Urinary bladder (tissue), 4 donors: Measurements from ENCODE around the gene TMEM269. TPM values are rescaled to one million over a fixed set of nuclear protein-coding genes. Genes with fewer than 3 reads are reported as not detected.

ENCODE experiments used
- DNase-seq: peaks from one replicate; pipeline ENCODE4 v3.0.0-alpha.2; 2015; ENCODE audit errors: extremely low spot score
- H3K27ac ChIP-seq: one replicate; pipeline ENCODE4 v1.5.1; 2013; ENCODE audit warnings: low read depth, mild to moderate bottlenecking, moderate library complexity
- H3K36me3 ChIP-seq: one replicate; pipeline ENCODE4 v1.6.1; 2013; ENCODE audit warnings: mild to moderate bottlenecking, moderate library complexity; ENCODE audit not compliant: insufficient read depth
- H3K4me1 ChIP-seq: one replicate; pipeline ENCODE4 v1.6.1; 2013; ENCODE audit warnings: mild to moderate bottlenecking, moderate library complexity; ENCODE audit not compliant: insufficient read depth
- H3K4me3 ChIP-seq: one replicate; pipeline ENCODE4 v1.5.1; 2013; ENCODE audit warnings: low read depth, low read length
- whole genome bisulfite sequencing: extraction: QIAGEN DNeasy Blood & Tissue Kit; methylation state at CpG from one replicate; pipeline ENCODE4 v1.1.7; 2013; 5-methylcytosine and 5-hydroxymethylcytosine counted together
- polyA plus RNA-seq: library from polyadenylated mRNA; stranded (reverse); fragments of 200-250 nt; gene quantifications from one replicate; pipeline ENCODE4 v1.2.3, GENCODE V29; 2013
- total RNA-seq: library from RNA; depleted of rRNA; stranded (reverse); fragments of >200 nt; gene quantifications from one replicate; pipeline ENCODE4 v1.2.3, GENCODE V29; 2014
- donor health status: healthy with polysubstance abuse.
- donor health status: healthy.

TMEM269 gene
- total and polyA plus RNA-seq, 2 donors, result 0.05 TPM; not detected in 1

DNA sequence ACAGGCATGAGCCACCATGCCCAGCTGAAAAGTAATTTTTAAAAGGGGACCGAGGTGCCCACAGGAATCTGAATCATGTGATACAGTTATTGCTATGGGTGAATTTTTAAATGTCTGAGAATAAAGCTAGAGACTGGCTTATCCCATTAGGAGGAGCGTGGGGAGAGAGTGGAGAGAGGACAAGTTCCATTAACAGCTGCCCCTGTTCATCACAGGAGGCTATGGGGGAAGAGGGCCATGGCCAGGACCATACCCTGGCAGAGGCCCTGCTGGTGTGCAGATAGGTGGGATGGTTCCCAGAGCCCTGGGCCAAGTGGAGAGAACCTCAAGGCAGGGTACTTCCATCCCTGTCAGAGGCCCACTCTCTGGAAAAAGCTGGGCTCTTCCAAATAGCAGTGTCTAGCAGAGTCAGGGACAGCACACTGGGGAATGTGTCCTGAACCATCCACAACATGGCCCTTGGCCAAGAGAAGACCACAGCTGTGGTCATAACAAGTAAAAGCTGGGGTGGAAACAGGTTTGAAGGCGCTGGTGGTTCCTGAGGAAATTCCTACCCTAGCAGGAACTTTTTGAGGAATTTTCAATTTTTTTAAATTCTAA, 48.0 kb downstream of the TMEM269 start:
- Histone ChIP-seq H3K4me3 (no peak overlapping the region), H3K4me1 (no peaks in the 10 kb centered on the region), H3K36me3 (no peaks in the 10 kb centered on the region), H3K27ac (no peak overlapping the region)
- DNase-seq, result no peak
- 95% methylated on average over 3 of the region's 3 CpGs for WGBS

DNA sequence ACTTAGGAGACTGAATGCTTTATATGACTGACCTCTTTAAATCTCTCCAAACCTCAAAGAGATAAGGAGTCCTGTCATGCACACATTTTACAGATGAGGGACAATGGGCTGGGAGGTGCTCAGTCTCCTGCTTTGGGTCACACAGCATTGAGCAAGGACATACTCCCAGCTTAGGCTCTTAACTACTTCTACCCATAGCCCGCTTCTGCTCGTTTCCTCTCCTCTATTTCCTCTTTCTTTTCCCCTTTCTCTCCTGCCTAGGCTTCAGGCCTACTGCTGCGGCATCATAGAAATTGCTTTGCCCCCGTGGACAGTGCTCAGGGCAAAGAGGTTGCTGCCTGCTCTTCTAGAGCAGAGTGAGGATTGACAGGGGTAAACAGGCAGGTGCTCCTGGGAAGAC, 49.2 kb downstream of the TMEM269 start:
- no peak overlapping the region for H3K4me3 ChIP-seq
- no peaks in the 10 kb centered on the region for H3K36me3 ChIP-seq
- H3K4me1 ChIP-seq, result no peaks in the 10 kb centered on the region
- no peak for DNase-seq
- WGBS, result 89% methylated on average over 4 of the region's 4 CpGs
- no peak overlapping the region for H3K27ac ChIP-seq

GRCh38 chr1:42834803-42835202, 50.0 kb downstream of the TMEM269 start:
- DNase-seq, result no peak
- Histone ChIP-seq H3K4me1 (no peaks in the 10 kb centered on the region), H3K36me3 (no peaks in the 10 kb centered on the region), H3K27ac (no peak overlapping the region), H3K4me3 (no peak overlapping the region)
- WGBS, result 74% methylated on average over 5 of the region's 5 CpGs

DNA sequence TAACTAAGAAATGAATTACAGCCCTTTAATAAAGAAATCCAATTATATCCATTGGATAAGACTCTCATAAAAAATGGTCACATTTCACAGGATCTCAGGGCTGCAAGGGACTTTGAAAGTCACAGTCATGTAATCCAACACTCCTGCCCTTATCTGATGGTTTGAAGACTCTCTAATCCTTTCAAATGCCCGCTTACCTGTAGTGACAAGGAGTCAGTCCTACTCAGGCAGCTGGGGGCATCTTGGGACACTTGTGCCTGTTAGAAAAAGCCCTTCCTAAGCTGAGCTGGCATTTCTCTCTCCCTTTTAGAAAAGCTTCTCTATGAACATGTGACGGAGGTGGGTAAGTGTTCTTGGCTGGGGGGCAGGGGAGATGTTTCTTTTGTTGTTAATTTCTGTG, 50.6 kb downstream of the TMEM269 start:
- 88% methylated on average over 2 of the region's 2 CpGs for WGBS
- DNase-seq, result no peak
- Histone ChIP-seq H3K4me3 (no peak overlapping the region), H3K36me3 (no peaks in the 10 kb centered on the region), H3K4me1 (no peaks in the 10 kb centered on the region), H3K27ac (no peak overlapping the region)

DNA sequence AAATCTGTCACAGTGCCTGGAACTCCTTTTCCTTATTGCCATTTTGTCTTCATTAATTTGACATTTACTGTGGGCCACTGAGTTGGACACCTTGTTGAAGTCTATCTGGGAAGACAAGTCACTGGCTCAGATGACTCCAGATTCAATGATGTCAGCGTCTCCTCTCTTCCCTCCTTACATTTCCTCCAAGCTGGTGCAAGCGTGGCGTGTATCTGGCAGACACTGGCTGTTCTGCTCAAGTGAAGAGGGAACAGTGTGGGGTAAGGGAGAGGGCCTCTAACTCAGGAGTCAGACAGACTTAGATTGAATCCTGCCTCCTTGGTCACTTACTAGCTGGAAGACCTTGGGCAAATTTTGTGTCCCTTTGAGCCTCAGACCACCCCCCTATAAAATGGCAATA, 52.9 kb downstream of the TMEM269 start:
- Histone ChIP-seq H3K27ac (no peak overlapping the region), H3K4me3 (no peak overlapping the region), H3K36me3 (no peaks in the 10 kb centered on the region), H3K4me1 (no peaks in the 10 kb centered on the region)
- 77% methylated on average over 3 of the region's 3 CpGs for WGBS
- DNase-seq, result no peak

GRCh38 chr1:42838482-42839190, 53.8 kb downstream of the TMEM269 start:
- WGBS, result 74% methylated on average over 7 of the region's 7 CpGs
- no peaks in the 10 kb centered on the region for H3K36me3 ChIP-seq

DNA sequence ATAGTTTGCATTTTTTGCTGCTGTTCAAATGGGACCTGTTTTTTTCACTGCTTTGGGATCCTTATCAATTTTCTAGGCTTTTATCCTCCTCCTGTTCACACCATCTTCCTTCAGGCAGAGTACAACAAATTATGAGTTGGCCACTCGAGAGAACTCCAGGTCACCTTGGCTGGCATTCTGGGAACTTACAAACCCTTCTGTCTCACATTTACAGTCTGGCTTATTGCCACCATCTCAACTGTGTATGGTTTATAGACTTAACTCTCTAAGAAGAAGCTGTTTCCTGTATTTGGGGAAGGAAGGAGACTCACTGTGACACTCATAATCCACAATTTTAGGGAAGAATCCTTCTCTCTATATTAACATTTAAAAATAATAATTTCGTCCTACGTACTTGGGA, 56.2 kb downstream of the TMEM269 start:
- no peaks in the 10 kb centered on the region for H3K36me3 ChIP-seq
- no peaks in the 10 kb centered on the region for H3K4me1 ChIP-seq
- no peak overlapping the region for H3K27ac ChIP-seq
- H3K4me3 ChIP-seq, result no peak overlapping the region
- DNase-seq, result no peak
- WGBS, result 66% methylated on average over 3 of the region's 3 CpGs

More at GRCh38 chr1:42838482-42839190, 53.8 kb downstream of the TMEM269 start:
- H3K27ac ChIP-seq, result no peak overlapping the region
- H3K4me1 ChIP-seq, result no peaks in the 10 kb centered on the region
- no peak overlapping the region for H3K4me3 ChIP-seq
- DNase-seq, result no peak

DNA sequence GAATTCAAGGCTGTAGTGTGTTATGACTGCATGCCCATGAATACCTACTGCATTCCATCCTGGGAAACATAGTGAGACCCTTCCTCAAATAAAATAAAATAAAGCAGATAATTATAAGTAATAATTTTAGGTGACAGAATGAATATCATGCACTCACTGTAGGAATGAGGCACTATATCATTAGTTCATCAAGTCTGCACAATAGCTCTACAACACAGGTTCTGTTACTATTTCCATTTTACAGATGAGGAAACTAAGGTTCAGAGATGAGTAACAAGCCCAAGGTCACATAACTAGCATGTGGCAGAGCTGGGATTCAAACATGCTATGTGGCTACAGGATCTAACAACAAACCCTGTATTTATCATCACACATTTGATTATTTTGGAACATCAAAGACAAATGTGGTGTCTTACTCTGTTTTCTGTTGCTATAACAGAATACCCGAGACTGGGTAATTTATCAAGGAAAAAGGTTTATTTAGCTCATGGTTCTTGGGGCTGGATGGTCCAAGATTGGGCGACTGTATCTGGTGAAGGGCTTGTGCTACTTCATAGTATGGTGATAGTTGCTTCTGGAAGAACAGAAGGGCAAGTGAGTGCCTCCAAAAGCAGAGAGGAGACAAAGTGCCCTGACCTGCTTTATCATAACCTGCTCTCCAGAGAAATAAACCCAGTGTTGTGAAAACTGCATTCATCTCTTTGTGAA, 56.8 kb downstream of the TMEM269 start:
- 92% methylated on average over 2 of the region's 2 CpGs for WGBS

GRCh38 chr1:42844592-42845140, 59.9 kb downstream of the TMEM269 start:
- H3K27ac ChIP-seq, result no peak overlapping the region
- peaks cover 2% of the 10 kb centered on the region for H3K4me1 ChIP-seq
- H3K36me3 ChIP-seq, result no peaks in the 10 kb centered on the region
- 89% methylated on average over 4 of the region's 4 CpGs for WGBS
- no peak overlapping the region for H3K4me3 ChIP-seq
- DNase-seq, result no peak

More for the DNA sequence above, 56.8 kb downstream of the TMEM269 start:
- H3K4me1 ChIP-seq, result no peaks in the 10 kb centered on the region
- no peak overlapping the region for H3K4me3 ChIP-seq
- DNase-seq, result no peak
- no peaks in the 10 kb centered on the region for H3K36me3 ChIP-seq
- H3K27ac ChIP-seq, result no peak overlapping the region

DNA sequence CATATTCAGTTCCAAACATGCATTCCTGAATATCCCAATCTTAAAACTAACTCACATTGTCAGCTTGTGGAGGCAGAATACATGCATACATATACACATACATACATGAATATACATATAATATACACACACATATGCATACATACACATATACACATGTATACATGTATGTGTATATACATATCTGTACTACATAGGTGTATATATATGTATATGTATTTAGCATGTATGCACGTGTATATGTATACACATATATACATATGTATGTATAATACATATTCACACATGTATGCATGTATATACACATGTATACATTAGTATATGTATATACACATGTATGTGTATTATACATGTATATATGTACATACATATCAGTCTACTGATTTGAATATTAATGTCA, 60.4 kb downstream of the TMEM269 start:
- WGBS, result 62% methylated on average over 1 of the region's 1 CpG
- Histone ChIP-seq H3K36me3 (no peaks in the 10 kb centered on the region), H3K27ac (no peak overlapping the region), H3K4me3 (no peak overlapping the region), H3K4me1 (peaks cover 2% of the 10 kb centered on the region)
- no peak for DNase-seq

DNA sequence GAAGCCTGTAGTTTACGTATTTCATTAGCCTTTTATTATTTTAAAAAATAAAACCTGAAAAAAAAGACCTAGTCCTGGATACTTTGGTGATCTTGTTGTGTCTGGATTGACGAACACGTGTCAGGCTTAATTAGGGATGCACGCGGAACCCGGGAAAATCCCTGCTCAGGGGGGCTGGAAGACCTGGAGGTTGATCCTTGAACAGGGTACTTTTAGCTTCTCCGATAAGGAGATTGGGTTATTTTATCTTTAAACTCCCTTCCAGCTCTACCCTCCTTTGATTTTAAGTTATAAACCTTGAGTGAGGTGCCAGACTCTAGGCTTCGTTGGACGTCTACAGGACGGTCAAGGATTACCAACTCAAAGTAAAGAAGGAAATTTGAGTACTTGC, 61.1 kb downstream of the TMEM269 start:
- no peak overlapping the region for H3K27ac ChIP-seq
- WGBS, result 5% methylated on average over 10 of the region's 10 CpGs

DNA sequence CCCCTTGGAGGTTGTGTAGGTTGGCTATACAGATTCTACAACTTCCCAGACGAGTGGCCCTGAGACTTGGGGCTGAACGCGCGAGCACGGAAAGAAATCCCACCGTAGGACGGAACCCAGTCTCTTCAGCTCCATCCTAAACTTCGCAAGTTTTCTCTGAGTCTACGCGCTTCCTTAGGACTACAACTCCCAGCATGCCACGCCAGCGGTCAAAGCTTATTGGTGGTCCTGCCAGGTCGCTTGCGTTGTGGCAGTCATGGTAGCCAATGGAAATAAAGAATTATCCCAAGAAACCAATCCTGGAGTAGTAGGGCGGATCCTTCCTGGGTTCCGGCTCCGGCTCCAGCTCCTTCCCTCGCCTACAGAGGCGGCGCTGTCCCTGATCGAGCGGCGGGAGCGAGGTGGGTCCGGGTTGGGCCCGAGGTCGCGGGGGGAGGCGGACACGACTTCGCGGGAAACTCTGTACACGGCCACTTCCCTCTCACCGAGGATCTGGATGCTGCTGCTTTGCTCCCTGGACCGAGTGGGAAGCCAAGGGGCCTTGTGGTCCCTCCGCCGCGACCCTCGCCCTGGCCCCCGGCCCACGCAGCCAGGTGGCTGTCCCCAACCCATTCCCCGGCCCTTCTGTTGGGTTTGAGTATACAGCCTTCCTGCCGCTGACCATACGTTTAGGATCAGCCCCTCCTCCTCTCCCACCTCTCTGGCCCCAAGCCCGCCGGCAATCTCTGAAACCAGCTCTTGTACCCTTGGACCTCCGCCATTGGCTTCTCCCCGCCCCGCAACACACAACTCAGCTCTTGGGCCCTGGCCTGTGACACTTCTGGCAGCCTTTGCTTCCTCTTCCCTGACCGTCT, 61.7 kb downstream of the TMEM269 start, which contains the start of gene ZNF691:
Gene ZNF691, plus strand, starts transcription at position 357 of the 854 bp plus-strand sequence. CDS start 3,046 bp downstream, outside the sequence.
- Histone ChIP-seq H3K4me3 (peak within 1 kb of the TSS; percentile 75), H3K27ac (peak within 1 kb of the TSS; percentile 47), H3K36me3 (peaks cover 3% of the 10 kb centered on the region), H3K4me1 (peaks cover 2% of the 10 kb centered on the region)
- under 1% methylated on average over 50 of the region's 50 CpGs for WGBS
- DNase-seq, result peak; percentile 96

More for the DNA sequence above, 61.1 kb downstream of the TMEM269 start:
- no peak for DNase-seq
- peaks cover 2% of the 10 kb centered on the region for H3K4me1 ChIP-seq
- H3K36me3 ChIP-seq, result peaks cover under 1% of the 10 kb centered on the region
- peak overlapping the region; percentile 47 for H3K4me3 ChIP-seq

DNA sequence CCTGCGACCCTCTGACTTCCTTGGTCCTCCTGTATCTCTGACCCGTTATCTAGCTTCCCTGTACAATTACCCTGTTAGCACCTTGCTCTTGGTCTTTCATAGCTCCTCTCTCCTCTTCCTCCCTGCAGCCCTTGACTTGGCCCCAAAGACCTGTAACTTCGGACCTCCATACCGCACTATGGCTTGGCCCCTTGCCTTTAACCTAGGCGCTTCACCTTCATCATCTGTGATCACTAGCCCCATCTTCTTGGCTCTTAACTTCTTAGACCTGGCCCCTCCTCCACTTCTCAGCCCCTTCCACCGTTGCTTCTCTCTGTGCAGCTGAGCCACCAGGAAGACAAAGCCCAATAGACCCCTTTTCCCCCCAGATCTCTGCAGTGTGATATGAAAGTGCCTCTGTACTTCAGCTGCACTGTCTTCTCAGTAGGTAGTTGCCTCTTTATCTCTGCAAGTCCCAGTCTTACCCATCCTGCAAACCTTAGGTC, 62.4 kb downstream of the TMEM269 start:
- peaks cover 3% of the 10 kb centered on the region for H3K36me3 ChIP-seq
- H3K27ac ChIP-seq, result no peak overlapping the region
- DNase-seq, result no peak
- peaks cover 2% of the 10 kb centered on the region for H3K4me1 ChIP-seq
- 5% methylated on average over 6 of the region's 6 CpGs for WGBS
- H3K4me3 ChIP-seq, result peak overlapping the region; percentile 75
